SU-DHL-6 (cell line): Measurements from ENCODE around the gene PCDHGB2.

Experiments
- H2AFZ ChIP-seq: fragments of 200-600 bp; sonication (generic); 2 replicates; pipeline ENCODE4 v1.6.1; 2014; ENCODE audit warnings: low read depth, mild to moderate bottlenecking, moderate library complexity, mixed read lengths, antibody characterized with exemption, low read length; ENCODE audit not compliant: severe bottlenecking
- H3F3A ChIP-seq: fragments of 200-600 bp; shearing (Covaris generic); 2 replicates; pipeline ENCODE4 v1.6.0; 2016; ENCODE audit warnings: antibody characterized with exemption, mild to moderate bottlenecking; ENCODE audit not compliant: insufficient read depth
- H3K27ac ChIP-seq: fragments of 200-600 bp; sonication (generic); 2 replicates; pipeline ENCODE4 v1.5.1; 2016; ENCODE audit warnings: low read depth, mild to moderate bottlenecking, low read length, moderate library complexity, mixed read lengths
- H3K27me3 ChIP-seq: fragments of 200-600 bp; sonication (generic), shearing (Covaris generic); 2 replicates; pipeline ENCODE4 v1.6.0; 2014; ENCODE audit warnings: mild to moderate bottlenecking, low read length
- H3K36me3 ChIP-seq: fragments of 200-600 bp; sonication (generic); 2 replicates; pipeline ENCODE4 v1.6.1; 2014; ENCODE audit warnings: mild to moderate bottlenecking, low read length, mixed read lengths
- H3K4me2 ChIP-seq: fragments of 300-600, 200-600 bp; shearing (Covaris generic), sonication (generic); 2 replicates; pipeline ENCODE4 v1.6.0; 2014; ENCODE audit warnings: low read length, low read depth, mild to moderate bottlenecking; ENCODE audit not compliant: poor library complexity, severe bottlenecking
- H3K4me3 ChIP-seq: fragments of 200-600 bp; sonication (generic); 2 replicates; pipeline ENCODE4 v1.5.1; 2014; ENCODE audit warnings: antibody characterized with exemption, low read length, mild to moderate bottlenecking, mixed read lengths; ENCODE audit not compliant: insufficient read depth, poor library complexity, severe bottlenecking
- H3K79me2 ChIP-seq: fragments of 200-600 bp; sonication (generic); 2 replicates; pipeline ENCODE4 v1.6.1; 2014; ENCODE audit warnings: mild to moderate bottlenecking, low read length, moderate library complexity; ENCODE audit not compliant: insufficient read depth
- H3K9ac ChIP-seq: fragments of 200-600 bp; sonication (generic); 2 replicates; pipeline ENCODE4 v1.7.0; 2014; ENCODE audit warnings: mild to moderate bottlenecking, low read length
- H3K9me2 ChIP-seq: fragments of 200-600 bp; sonication (generic); replicated peaks from 2 replicates; pipeline ENCODE4 v1.6.1; 2014; ENCODE audit warnings: low read length; ENCODE audit not compliant: insufficient read depth
- H3K9me3 ChIP-seq: fragments of 200-600 bp; sonication (generic); 2 replicates; pipeline ENCODE4 v1.6.1; 2014; ENCODE audit warnings: low read length, mixed read lengths; ENCODE audit not compliant: insufficient read depth
- H4K20me1 ChIP-seq: fragments of 200-600 bp; sonication (generic); 2 replicates; pipeline ENCODE4 v1.6.1; 2014; ENCODE audit warnings: low read depth, mild to moderate bottlenecking, antibody characterized with exemption, low read length, moderate library complexity, mixed read lengths
- EZH2phosphoT487 ChIP-seq: fragments of 200-600 bp; sonication (generic), shearing (Covaris generic); conservative IDR thresholded peaks from 2 replicates; pipeline ENCODE4 v1.6.1; 2018; ENCODE audit warnings: mild to moderate bottlenecking, antibody characterized with exemption, low read length, moderate library complexity, mixed read lengths
- TF ChIP-seq, protein P1 (sequence below): fragments of 200-600 bp; sonication (generic); IDR thresholded peaks from one replicate; pipeline ENCODE4 v1.5.1; 2017; ENCODE audit warnings: antibody characterized with exemption, mild to moderate bottlenecking, low read length, moderate library complexity; ENCODE audit not compliant: insufficient read depth, poor library complexity, severe bottlenecking

Gene PCDHGB2

DNA sequence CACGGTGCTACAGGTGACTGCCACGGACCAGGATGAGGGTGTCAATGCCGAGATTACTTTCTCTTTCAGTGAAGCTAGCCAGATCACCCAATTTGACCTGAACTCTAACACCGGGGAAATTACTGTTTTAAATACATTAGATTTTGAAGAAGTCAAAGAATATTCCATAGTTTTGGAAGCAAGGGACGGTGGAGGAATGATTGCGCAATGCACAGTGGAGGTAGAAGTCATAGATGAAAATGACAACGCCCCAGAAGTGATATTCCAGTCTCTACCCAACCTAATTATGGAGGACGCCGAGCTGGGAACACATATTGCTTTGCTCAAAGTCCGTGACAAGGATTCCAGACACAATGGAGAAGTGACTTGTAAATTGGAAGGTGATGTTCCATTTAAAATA is 28.9 kb downstream of the PCDHGB2 start:
- Histone ChIP-seq H3F3A (no peaks in the 10 kb centered on the region; the same call in 1 of the 2 replicates), H3K79me2 (no peaks in the 10 kb centered on the region), H3K27me3 (no peaks in the 10 kb centered on the region), H3K9me3 (peaks cover 18% of the 10 kb centered on the region; the same call in 1 of the 2 replicates), H3K9ac (no peak overlapping the region), H3K4me2 (no peak overlapping the region), H2AFZ (no peak overlapping the region), H3K27ac (no peak overlapping the region), H3K9me2 (no peaks in the 10 kb centered on the region), H3K36me3 (0 out of 2 replicates have a peak, but pooled peaks cover 3% of the 10 kb centered on the region), H3K4me3 (no peak overlapping the region), H4K20me1 (no peaks in the 10 kb centered on the region)
- no peak for TF ChIP-seq EZH2phosphoT487
- TF ChIP-seq, protein P1, sequence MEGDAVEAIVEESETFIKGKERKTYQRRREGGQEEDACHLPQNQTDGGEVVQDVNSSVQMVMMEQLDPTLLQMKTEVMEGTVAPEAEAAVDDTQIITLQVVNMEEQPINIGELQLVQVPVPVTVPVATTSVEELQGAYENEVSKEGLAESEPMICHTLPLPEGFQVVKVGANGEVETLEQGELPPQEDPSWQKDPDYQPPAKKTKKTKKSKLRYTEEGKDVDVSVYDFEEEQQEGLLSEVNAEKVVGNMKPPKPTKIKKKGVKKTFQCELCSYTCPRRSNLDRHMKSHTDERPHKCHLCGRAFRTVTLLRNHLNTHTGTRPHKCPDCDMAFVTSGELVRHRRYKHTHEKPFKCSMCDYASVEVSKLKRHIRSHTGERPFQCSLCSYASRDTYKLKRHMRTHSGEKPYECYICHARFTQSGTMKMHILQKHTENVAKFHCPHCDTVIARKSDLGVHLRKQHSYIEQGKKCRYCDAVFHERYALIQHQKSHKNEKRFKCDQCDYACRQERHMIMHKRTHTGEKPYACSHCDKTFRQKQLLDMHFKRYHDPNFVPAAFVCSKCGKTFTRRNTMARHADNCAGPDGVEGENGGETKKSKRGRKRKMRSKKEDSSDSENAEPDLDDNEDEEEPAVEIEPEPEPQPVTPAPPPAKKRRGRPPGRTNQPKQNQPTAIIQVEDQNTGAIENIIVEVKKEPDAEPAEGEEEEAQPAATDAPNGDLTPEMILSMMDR: no peak

DNA sequence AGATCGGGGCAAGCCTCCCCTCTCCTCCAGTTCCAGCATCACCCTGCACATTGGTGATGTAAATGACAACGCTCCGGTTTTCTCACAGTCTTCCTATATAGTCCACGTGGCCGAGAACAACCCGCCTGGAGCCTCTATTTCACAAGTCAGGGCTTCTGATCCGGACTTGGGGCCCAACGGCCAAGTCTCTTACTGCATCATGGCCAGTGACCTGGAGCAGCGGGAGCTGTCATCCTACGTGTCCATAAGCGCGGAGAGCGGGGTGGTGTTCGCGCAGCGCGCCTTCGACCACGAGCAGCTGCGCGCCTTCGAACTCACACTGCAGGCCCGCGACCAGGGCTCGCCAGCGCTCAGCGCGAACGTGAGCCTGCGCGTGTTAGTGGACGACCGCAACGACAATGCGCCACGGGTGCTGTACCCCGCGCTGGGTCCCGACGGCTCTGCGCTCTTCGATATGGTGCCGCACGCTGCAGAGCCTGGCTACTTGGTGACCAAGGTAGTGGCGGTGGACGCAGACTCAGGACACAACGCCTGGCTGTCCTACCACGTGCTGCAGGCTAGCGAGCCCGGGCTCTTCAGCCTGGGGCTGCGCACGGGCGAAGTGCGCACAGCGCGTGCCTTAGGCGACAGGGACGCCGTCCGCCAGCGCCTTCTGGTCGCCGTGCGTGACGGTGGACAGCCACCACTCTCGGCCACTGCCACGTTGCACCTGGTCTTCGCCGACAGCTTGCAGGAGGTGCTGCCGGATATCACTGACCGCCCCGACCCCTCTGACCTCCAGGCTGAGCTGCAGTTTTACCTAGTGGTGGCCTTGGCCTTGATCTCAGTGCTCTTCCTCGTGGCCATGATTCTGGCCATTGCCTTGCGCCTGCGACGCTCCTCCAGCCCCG is 29.6 kb downstream of the PCDHGB2 start:
- H3K9me3 ChIP-seq: peaks cover 15% of the 10 kb centered on the region; the same call in 1 of the 2 replicates

DNA sequence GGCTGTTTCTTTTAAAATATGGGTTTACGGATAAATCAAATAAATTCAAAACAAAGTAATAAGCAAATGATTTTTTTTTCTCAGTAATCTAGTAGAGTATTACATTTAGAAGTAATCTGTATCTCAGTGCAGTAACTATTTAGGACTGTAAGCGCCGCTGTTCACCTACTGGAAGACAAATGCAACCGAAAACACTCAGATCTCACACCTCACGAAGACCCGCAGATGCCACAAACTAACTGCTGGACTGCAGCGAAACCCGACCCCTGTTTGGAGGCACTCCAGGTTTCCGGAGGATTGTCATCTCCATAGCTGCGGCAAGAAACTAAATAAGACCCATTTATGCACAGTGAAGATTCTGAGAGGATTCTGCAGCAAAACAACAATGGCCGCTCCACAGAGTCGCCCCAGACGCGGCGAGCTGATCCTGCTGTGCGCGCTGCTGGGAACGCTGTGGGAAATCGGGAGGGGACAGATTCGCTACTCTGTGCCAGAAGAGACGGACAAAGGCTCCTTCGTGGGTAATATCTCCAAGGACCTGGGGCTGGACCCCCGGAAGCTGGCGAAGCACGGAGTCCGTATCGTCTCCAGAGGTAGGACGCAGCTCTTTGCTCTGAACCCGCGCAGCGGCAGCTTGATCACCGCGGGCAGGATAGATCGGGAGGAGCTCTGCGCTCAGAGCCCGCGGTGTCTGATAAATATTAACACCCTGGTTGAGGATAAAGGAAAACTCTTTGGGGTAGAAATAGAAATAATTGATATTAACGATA is 32.8 kb downstream of the PCDHGB2 start, which contains the start of gene PCDHGA8:
Gene PCDHGA8 (plus strand): TSS at position 205 of the 770 bp plus-strand sequence. CDS start 181 bp downstream, at position 386.
- no peaks in the 10 kb centered on the region; the same call in none of the 2 replicates for H3F3A ChIP-seq
- no peak within 1 kb of the TSS for H3K4me3 ChIP-seq
- no peaks in the 10 kb centered on the region for H3K27me3 ChIP-seq
- H3K4me2 ChIP-seq: peak within 1 kb of the TSS; percentile 14
- no peaks in the 10 kb centered on the region; the same call in 1 of the 2 replicates for H3K9me3 ChIP-seq
- no peaks in the 10 kb centered on the region for H3K9me2 ChIP-seq
- H4K20me1 ChIP-seq: no peaks in the 10 kb centered on the region
- no peak within 1 kb of the TSS for H2AFZ ChIP-seq
- TF ChIP-seq, protein P1: peak; percentile 20
- no peak for TF ChIP-seq EZH2phosphoT487
- H3K9ac ChIP-seq: no peak within 1 kb of the TSS
- H3K27ac ChIP-seq: no peak within 1 kb of the TSS
- no peaks in the 10 kb centered on the region for H3K79me2 ChIP-seq
- no peaks in the 10 kb centered on the region for H3K36me3 ChIP-seq

More for the DNA sequence above, 29.6 kb downstream of the PCDHGB2 start:
- Histone ChIP-seq H2AFZ (no peak overlapping the region), H3F3A (no peaks in the 10 kb centered on the region; the same call in 1 of the 2 replicates), H4K20me1 (no peaks in the 10 kb centered on the region), H3K9me2 (no peaks in the 10 kb centered on the region), H3K36me3 (0 out of 2 replicates have a peak, but pooled peaks cover 3% of the 10 kb centered on the region), H3K9ac (no peak overlapping the region), H3K27me3 (no peaks in the 10 kb centered on the region), H3K79me2 (no peaks in the 10 kb centered on the region), H3K4me2 (no peak overlapping the region), H3K27ac (no peak overlapping the region), H3K4me3 (no peak overlapping the region)
- TF ChIP-seq EZH2phosphoT487: no peak
- TF ChIP-seq, protein P1: no peak
